Adrenal gland (tissue), 5 donors: ENCODE results near the gene BBLN.

ENCODE experiments used
- POLR2A ChIP-seq, 2 donors: fragments of 450-650 bp; IDR thresholded peaks; one replicate each; pipeline ENCODE4 v1.6.1; 2017; ENCODE audit warnings: antibody characterized with exemption in 2 of 2, mild to moderate bottlenecking in 2 of 2, moderate library complexity in 1 of 2
- TF ChIP-seq, protein P1 (sequence below), 6 experiments: fragments of 450-650 bp in 4 of 6; fragments of 200-600 bp in 2 of 6; sonication (generic) in 1 of 6; IDR thresholded peaks; 1 replicate in 5 of 6; 2 replicates in 1 of 6; pipeline versions ENCODE4 v1.5.1 to v1.8.0; 2016 to 2021; ENCODE audit warnings: antibody characterized with exemption in 6 of 6, mild to moderate bottlenecking in 2 of 6, moderate library complexity in 1 of 6
- donor health status: DM: no; HTN: no; CAD: no.

DNA sequence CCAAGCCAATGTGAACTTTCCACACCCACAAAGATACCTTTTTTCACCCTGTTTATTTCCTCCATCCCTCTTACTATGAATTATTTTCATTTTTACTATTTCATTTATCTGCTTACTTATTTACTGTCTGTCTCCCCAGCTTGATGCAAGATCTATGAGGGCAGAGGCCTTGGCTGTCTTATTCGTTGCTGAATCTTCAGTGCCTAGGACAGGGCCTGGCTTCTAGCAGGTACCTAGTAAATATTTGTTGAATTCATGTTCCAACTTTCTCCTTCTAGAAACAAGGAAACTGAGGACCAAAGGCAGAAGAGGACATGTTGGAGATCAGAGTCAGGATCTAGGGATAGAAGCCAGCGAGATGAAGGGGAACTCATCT lies 42.6 kb downstream of the BBLN start:
- TF ChIP-seq POLR2A (IDR thresholded peaks at IDR 0.05), result no peak
- TF ChIP-seq, protein P1, sequence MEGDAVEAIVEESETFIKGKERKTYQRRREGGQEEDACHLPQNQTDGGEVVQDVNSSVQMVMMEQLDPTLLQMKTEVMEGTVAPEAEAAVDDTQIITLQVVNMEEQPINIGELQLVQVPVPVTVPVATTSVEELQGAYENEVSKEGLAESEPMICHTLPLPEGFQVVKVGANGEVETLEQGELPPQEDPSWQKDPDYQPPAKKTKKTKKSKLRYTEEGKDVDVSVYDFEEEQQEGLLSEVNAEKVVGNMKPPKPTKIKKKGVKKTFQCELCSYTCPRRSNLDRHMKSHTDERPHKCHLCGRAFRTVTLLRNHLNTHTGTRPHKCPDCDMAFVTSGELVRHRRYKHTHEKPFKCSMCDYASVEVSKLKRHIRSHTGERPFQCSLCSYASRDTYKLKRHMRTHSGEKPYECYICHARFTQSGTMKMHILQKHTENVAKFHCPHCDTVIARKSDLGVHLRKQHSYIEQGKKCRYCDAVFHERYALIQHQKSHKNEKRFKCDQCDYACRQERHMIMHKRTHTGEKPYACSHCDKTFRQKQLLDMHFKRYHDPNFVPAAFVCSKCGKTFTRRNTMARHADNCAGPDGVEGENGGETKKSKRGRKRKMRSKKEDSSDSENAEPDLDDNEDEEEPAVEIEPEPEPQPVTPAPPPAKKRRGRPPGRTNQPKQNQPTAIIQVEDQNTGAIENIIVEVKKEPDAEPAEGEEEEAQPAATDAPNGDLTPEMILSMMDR (IDR thresholded peaks at IDR 0.05), result no peak
